ENCODE measurements around the gene ZSCAN10. TPM values are rescaled to one million over a fixed set of nuclear protein-coding genes. Genes with fewer than 3 reads are reported as not detected.

ZSCAN10 gene
- total RNA-seq, 2 experiments from 2014 or later, result 0.36 to 0.56 TPM

DNA sequence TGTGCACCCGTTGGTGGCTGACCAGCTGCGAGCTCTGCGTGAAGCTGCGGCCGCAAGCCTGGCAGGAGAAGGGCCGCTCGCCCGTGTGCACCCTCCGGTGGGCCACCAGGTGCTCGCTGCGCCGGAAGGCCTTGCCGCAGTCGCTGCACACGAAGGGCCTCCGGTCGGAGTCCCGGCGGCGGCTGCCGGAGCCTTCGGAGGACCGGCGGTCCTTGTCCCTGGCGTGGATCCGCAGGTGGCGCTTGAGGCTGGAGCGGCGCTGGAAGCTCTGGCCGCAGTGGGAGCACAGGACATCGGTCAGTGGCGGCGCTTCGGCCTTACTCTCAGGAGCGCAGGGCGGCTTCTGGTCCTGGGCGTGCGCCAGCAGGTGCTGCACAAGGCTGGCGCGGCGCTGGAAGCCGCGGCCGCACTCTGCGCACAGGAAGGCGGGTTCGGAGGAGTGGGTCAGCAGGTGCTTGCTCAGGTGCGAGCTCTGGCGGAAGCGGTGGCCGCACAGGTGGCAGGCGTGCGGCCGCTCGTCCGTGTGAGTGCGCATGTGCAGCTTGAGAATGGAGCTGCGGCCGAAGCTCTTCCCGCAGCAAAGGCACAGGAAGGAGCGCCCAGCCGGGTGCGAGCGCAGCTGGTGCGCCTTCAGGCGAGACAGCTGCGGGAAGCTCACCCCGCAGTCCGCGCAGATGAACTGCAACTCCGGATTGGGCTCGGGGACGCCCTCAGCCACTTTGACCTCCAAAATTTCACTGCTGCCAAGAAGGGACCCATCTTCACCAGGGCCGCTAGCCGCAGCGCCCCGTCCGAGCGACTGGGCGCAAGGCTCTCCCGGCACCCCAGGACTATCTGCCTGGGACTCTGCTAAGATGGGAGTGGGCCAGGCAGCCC, 9.1 kb downstream of the ZSCAN10 start:
- Histone ChIP-seq H3K9me3 (ENCODE audit: control insufficient read depth in 1 of 2, insufficient read depth in 1 of 2, low read length in 2 of 2) (no peaks in the 10 kb centered on the region), H3K36me3 (ENCODE audit: insufficient read depth, low read length) (no peaks in the 10 kb centered on the region), H3K4me1 (ENCODE audit: insufficient read depth, low read length) (peaks cover 76% of the 10 kb centered on the region), H3K4me3 (ENCODE audit: low read length) (no peak overlapping the region), H3K27ac (ENCODE audit: low read depth in 1 of 2, low read length in 2 of 2) (no peak overlapping the region), H3K27me3 (ENCODE audit: control insufficient read depth in 1 of 2, insufficient read depth in 2 of 2, low read length in 2 of 2) (no peaks in the 10 kb centered on the region)
- no peaks in the 10 kb centered on the region for H3K9me3 Mint-ChIP-seq
- ATAC-seq (ENCODE audit: poor library complexity) (no peak), DNase-seq (no peak)
- ChIA-PET CTCF (no interaction called here), POLR2A (interaction anchor here (1.1 to 2.1 kb wide), 2 partner anchors 11 to 13 kb away, joined by 3 to 20 read pairs; no protein-coding TSS in a partner anchor)
- H3K4me3 Mint-ChIP-seq, result no peak overlapping the region
- H3K4me1 Mint-ChIP-seq (ENCODE audit: low read depth), result peaks cover 53% of the 10 kb centered on the region
- TF ChIP-seq, protein P1, sequence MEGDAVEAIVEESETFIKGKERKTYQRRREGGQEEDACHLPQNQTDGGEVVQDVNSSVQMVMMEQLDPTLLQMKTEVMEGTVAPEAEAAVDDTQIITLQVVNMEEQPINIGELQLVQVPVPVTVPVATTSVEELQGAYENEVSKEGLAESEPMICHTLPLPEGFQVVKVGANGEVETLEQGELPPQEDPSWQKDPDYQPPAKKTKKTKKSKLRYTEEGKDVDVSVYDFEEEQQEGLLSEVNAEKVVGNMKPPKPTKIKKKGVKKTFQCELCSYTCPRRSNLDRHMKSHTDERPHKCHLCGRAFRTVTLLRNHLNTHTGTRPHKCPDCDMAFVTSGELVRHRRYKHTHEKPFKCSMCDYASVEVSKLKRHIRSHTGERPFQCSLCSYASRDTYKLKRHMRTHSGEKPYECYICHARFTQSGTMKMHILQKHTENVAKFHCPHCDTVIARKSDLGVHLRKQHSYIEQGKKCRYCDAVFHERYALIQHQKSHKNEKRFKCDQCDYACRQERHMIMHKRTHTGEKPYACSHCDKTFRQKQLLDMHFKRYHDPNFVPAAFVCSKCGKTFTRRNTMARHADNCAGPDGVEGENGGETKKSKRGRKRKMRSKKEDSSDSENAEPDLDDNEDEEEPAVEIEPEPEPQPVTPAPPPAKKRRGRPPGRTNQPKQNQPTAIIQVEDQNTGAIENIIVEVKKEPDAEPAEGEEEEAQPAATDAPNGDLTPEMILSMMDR (IDR thresholded peaks at IDR 0.05), result no peak
- no peaks in the 10 kb centered on the region for H3K36me3 Mint-ChIP-seq (ENCODE audit: low read depth)
- H3K27me3 Mint-ChIP-seq, result no peaks in the 10 kb centered on the region
- intact Hi-C loops (cut with DNase I, micrococcal nuclease), result no loop called here
- H3K27ac Mint-ChIP-seq, result no peak overlapping the region

DNA sequence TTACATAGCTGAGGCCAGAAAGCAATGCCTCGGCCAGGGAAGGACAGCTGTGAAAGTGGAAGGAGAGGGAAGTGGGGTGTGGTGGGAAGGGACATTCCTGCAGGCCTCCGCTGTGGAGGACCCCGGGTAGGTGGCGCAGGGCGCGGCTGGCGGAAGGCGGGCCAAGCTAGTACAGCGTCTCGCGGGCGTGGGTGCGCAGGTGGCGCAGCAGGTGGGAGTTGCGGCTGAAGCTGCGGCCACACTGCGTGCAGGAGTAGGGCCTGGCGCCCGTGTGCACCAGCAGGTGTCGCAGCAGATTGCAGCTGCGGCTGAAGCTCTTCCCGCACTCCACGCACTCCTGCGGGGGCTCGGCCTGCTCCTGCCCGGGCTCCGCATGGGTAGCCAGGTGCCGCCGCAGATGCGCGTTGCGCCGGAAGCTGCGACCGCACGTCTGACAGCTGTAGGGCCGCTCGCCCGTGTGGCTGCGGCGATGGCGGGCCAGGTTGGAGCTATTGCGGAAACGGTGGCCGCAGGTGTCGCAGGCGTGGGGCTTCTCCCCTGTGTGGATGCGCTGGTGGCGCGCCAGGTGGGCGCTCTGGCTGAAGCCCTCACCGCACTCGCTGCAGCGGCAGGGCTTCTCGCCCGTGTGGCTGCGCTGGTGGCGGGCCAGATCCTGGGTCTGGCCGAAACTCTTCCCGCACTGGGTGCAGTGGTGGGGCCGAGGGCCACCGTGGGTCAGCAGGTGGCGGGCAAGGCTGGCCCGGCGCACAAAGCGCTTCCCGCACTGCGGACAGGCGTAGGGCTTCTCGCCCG, 10.0 kb downstream of the ZSCAN10 start:
- peaks cover 68% of the 10 kb centered on the region for H3K4me1 ChIP-seq (ENCODE audit: insufficient read depth, low read length)
- intact Hi-C loops (cut with DNase I, micrococcal nuclease), result no loop called here
- peaks cover 52% of the 10 kb centered on the region for H3K4me1 Mint-ChIP-seq (ENCODE audit: low read depth)
- CTCF ChIA-PET, result no interaction called here
- POLR2A ChIA-PET, result interaction anchor here (1.1 to 4.5 kb wide), 2 partner anchors 12 to 13 kb away, joined by 3 to 35 read pairs; no protein-coding TSS in a partner anchor
- H3K4me3 Mint-ChIP-seq, result no peak overlapping the region
- no peaks in the 10 kb centered on the region for H3K27me3 ChIP-seq (ENCODE audit: control insufficient read depth in 1 of 2, insufficient read depth in 2 of 2, low read length in 2 of 2)
- H3K27ac ChIP-seq (ENCODE audit: low read depth in 1 of 2, low read length in 2 of 2), result no peak overlapping the region
- no peaks in the 10 kb centered on the region for H3K9me3 ChIP-seq (ENCODE audit: control insufficient read depth in 1 of 2, insufficient read depth in 1 of 2, low read length in 2 of 2)
- no peak overlapping the region for H3K27ac Mint-ChIP-seq
- H3K36me3 Mint-ChIP-seq (ENCODE audit: low read depth), result no peaks in the 10 kb centered on the region
- TF ChIP-seq, protein P1 (IDR thresholded peaks at IDR 0.05), result no peak
- DNase-seq, result no peak
- no peaks in the 10 kb centered on the region for H3K27me3 Mint-ChIP-seq
- H3K4me3 ChIP-seq (ENCODE audit: low read length), result no peak overlapping the region
- H3K9me3 Mint-ChIP-seq, result no peaks in the 10 kb centered on the region
- no peaks in the 10 kb centered on the region for H3K36me3 ChIP-seq (ENCODE audit: insufficient read depth, low read length)
- no peak for ATAC-seq (ENCODE audit: poor library complexity)

DNA sequence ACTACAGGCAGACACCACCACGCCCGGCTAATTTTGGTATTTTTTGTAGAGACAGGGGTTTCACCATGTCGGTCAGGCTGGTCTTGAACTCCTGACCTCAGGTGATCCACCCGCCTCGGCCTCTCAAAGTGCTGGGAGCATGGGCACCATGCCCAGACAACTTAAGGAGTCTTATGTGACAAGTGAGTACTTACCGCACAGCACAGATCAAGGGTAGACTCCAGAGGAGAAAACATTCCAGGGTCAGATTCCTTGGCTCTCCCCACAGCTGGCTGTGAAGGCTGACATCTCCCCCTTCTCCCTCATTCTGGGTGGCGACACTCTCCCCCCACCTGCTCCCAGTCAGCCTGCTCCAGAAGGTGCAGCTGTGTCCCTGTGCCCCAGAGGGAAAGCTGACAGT, 10.6 kb downstream of the ZSCAN10 start:
- Histone ChIP-seq H3K36me3 (ENCODE audit: insufficient read depth, low read length) (no peaks in the 10 kb centered on the region), H3K4me3 (ENCODE audit: low read length) (no peak overlapping the region), H3K27me3 (ENCODE audit: control insufficient read depth in 1 of 2, insufficient read depth in 2 of 2, low read length in 2 of 2) (no peaks in the 10 kb centered on the region), H3K4me1 (ENCODE audit: insufficient read depth, low read length) (peaks cover 65% of the 10 kb centered on the region), H3K9me3 (ENCODE audit: control insufficient read depth in 1 of 2, insufficient read depth in 1 of 2, low read length in 2 of 2) (no peaks in the 10 kb centered on the region), H3K27ac (ENCODE audit: low read depth in 1 of 2, low read length in 2 of 2) (no peak overlapping the region)
- POLR2A ChIA-PET, result interaction anchor here (1.1 to 4.5 kb wide), 3 partner anchors 12 to 23 kb away, joined by 3 to 35 read pairs (median 3); partner anchors contain the start of gene IL32
- TF ChIP-seq, protein P1 (IDR thresholded peaks at IDR 0.05), result no peak
- peak overlapping the region; percentile 48 for H3K27ac Mint-ChIP-seq
- intact Hi-C loops (cut with DNase I, micrococcal nuclease), result no loop called here
- CTCF ChIA-PET, result no interaction called here
- DNase-seq (no peak), ATAC-seq (ENCODE audit: poor library complexity) (no peak)
- H3K27me3 Mint-ChIP-seq, result no peaks in the 10 kb centered on the region
- no peaks in the 10 kb centered on the region for H3K36me3 Mint-ChIP-seq (ENCODE audit: low read depth)
- no peaks in the 10 kb centered on the region for H3K9me3 Mint-ChIP-seq
- no peak overlapping the region for H3K4me3 Mint-ChIP-seq
- peaks cover 52% of the 10 kb centered on the region for H3K4me1 Mint-ChIP-seq (ENCODE audit: low read depth)
